IMR-90 (cell line): Measurements from ENCODE around the gene AP3B1. TPM values are rescaled to one million over a fixed set of nuclear protein-coding genes. Genes with fewer than 3 reads are reported as not detected.

ENCODE experiments used
- ATAC-seq: fragments of 200-7000 bp; cut with Tn5 transposase; 2 replicates; pipeline ENCODE4 v1.9.1; 2020; ENCODE audit warnings: low read depth, mild to moderate bottlenecking, moderate library complexity
- BruUV-seq: library from RNA; stranded (reverse); fragments of 400-500 nt; replicated peaks from 2 replicates; lab custom pipeline; 2021; lab: Mats Ljungman, UMichigan
- CTCF ChIA-PET: fragments of 300-600 bp; formaldehyde crosslinking; extraction: SDS; loops from one replicate; lab custom pipeline; 2021; ENCODE audit warnings: antibody characterized with exemption; lab: Yijun Ruan, JAX
- POLR2A ChIA-PET: fragments of 300-600 bp; sonication (Branson Sonifier 250); formaldehyde crosslinking; loops from one replicate; lab custom pipeline; 2022; ENCODE audit warnings: antibody characterized with exemption; ENCODE audit not compliant: unreplicated experiment; lab: Charles Lee
- DNase-seq: peaks from one replicate; pipeline ENCODE4 v3.0.0; 2013
- H2AFZ ChIP-seq: replicated peaks from 2 replicates; pipeline ENCODE3; 2013; ENCODE audit warnings: low read length, mild to moderate bottlenecking; ENCODE audit not compliant: poor library complexity
- H2AK5ac ChIP-seq: 2 replicates; pipeline ENCODE4 v1.6.1; 2013; ENCODE audit warnings: low read depth, low read length, inconsistent platforms
- H2AK9ac ChIP-seq: replicated peaks from 2 replicates; pipeline ENCODE3; 2013; ENCODE audit warnings: mild to moderate bottlenecking, low read depth, low read length, moderate library complexity; ENCODE audit not compliant: poor library complexity
- H2BK120ac ChIP-seq: 2 replicates; pipeline ENCODE4 v1.6.1; 2013; ENCODE audit warnings: low read depth, low read length, inconsistent platforms
- H2BK15ac ChIP-seq: 3 replicates; pipeline ENCODE4 v1.6.1; 2013; ENCODE audit warnings: low read depth, low read length, inconsistent platforms
- H2BK20ac ChIP-seq: 2 replicates; pipeline ENCODE4 v1.6.1; 2013; ENCODE audit warnings: low read depth, mild to moderate bottlenecking, inconsistent platforms, low read length, moderate library complexity
- H2BK5ac ChIP-seq: 2 replicates; pipeline ENCODE4 v1.6.1; 2013; ENCODE audit warnings: mild to moderate bottlenecking, low read depth, low read length, inconsistent platforms; ENCODE audit not compliant: poor library complexity, severe bottlenecking
- H3K14ac ChIP-seq: replicated peaks from 2 replicates; pipeline ENCODE4 v1.6.1; 2013; ENCODE audit warnings: low read depth, low read length, inconsistent platforms
- H3K18ac ChIP-seq: 2 replicates; pipeline ENCODE4 v1.6.1; 2013; ENCODE audit warnings: low read depth, low read length, control low read depth
- H3K23ac ChIP-seq: 2 replicates; pipeline ENCODE4 v1.6.1; 2013; ENCODE audit warnings: low read depth, low read length, inconsistent platforms
- H3K27ac ChIP-seq: 2 replicates; pipeline ENCODE4 v1.5.1; 2013; ENCODE audit warnings: mild to moderate bottlenecking, control low read depth, low read length; ENCODE audit not compliant: insufficient read depth
- H3K27me3 ChIP-seq: 2 replicates; pipeline ENCODE4 v1.6.1; 2013; ENCODE audit warnings: low read length; ENCODE audit not compliant: control insufficient read depth, insufficient read depth
- H3K36me3 ChIP-seq: 2 replicates; pipeline ENCODE4 v1.6.1; 2013; ENCODE audit warnings: low read length, mixed read lengths; ENCODE audit not compliant: control insufficient read depth, insufficient read depth
- H3K4ac ChIP-seq: 2 replicates; pipeline ENCODE4 v1.6.1; 2013; ENCODE audit warnings: low read depth, low read length, inconsistent platforms
- H3K4me1 ChIP-seq: 2 replicates; pipeline ENCODE4 v1.6.1; 2013; ENCODE audit warnings: low read length, mixed read lengths; ENCODE audit not compliant: control insufficient read depth, insufficient read depth
- H3K4me2 ChIP-seq: 2 replicates; pipeline ENCODE4 v1.6.1; 2013; ENCODE audit warnings: low read depth, mild to moderate bottlenecking, control low read depth, low read length, moderate library complexity
- H3K4me3 ChIP-seq: 2 replicates; pipeline ENCODE4 v1.5.1; 2013; ENCODE audit warnings: low read depth, mild to moderate bottlenecking, control low read depth, low read length, moderate library complexity; ENCODE audit not compliant: insufficient read depth
- H3K56ac ChIP-seq: 2 replicates; pipeline ENCODE4 v1.6.1; 2013; ENCODE audit warnings: low read length, inconsistent platforms; ENCODE audit not compliant: insufficient read depth; ENCODE audit errors: extremely low read depth
- H3K79me1 ChIP-seq, 2 experiments: 2 replicates each; pipeline ENCODE4 v1.6.1; 2013; ENCODE audit warnings: low read length in 2 of 2, inconsistent platforms in 1 of 2, low read depth in 1 of 2
- H3K9ac ChIP-seq: 2 replicates; pipeline ENCODE4 v1.6.1; 2013; ENCODE audit warnings: low read depth, low read length, control low read depth
- H3K9me1 ChIP-seq: 2 replicates; pipeline ENCODE4 v1.6.1; 2013; ENCODE audit warnings: low read length, inconsistent platforms; ENCODE audit not compliant: insufficient read depth
- H3K9me3 ChIP-seq: 2 replicates; pipeline ENCODE4 v1.6.1; 2013; ENCODE audit warnings: low read length; ENCODE audit not compliant: control insufficient read depth, insufficient read depth
- H4K20me1 ChIP-seq: 2 replicates; pipeline ENCODE4 v1.6.1; 2013; ENCODE audit warnings: low read length, inconsistent platforms; ENCODE audit not compliant: insufficient read depth
- H4K5ac ChIP-seq: 2 replicates; pipeline ENCODE4 v1.6.1; 2013; ENCODE audit warnings: mild to moderate bottlenecking, low read depth, low read length, control low read depth
- H4K8ac ChIP-seq, 2 experiments: 2 replicates each; pipeline ENCODE4 v1.6.1; 2013; ENCODE audit warnings: low read depth in 2 of 2, low read length in 2 of 2, control low read depth in 1 of 2, inconsistent platforms in 1 of 2
- H4K91ac ChIP-seq: 2 replicates; pipeline ENCODE4 v1.6.1; 2013; ENCODE audit warnings: low read depth, low read length, inconsistent platforms; ENCODE audit not compliant: insufficient read depth
- CEBPB ChIP-seq: IDR thresholded peaks from 2 replicates; pipeline ENCODE4 v1.6.1; 2012; ENCODE audit warnings: low read depth, low read length, improper control_type of control experiment
- MAFK ChIP-seq: IDR thresholded peaks from 2 replicates; pipeline ENCODE4 v1.6.1; 2012; ENCODE audit warnings: low read depth, low read length, improper control_type of control experiment
- dilution Hi-C: fragments of 300-500 bp; cut with HindIII; formaldehyde crosslinking; loops from one replicate; pipeline ENCODE4 v1.14.3; 2018; ENCODE audit warnings: low sequenced_read_pairs; ENCODE audit not compliant: unreplicated experiment
- in situ Hi-C: fragments of 300-500 bp; cut with MboI; formaldehyde crosslinking; loops from 3 replicates; pipeline ENCODE4 v1.14.3; 2019; ENCODE audit warnings: low sequenced_read_pairs, inconsistent platforms, mixed read lengths
- intact Hi-C: fragments of 100-400 bp; cut with micrococcal nuclease; formaldehyde crosslinking; loops from 2 replicates; pipeline ENCODE4 v1.10.0; 2022
- polyA plus RNA-seq, 3 experiments: library from polyadenylated mRNA; depleted of rRNA; stranded (reverse); fragments of >200 nt; gene quantifications; 2 replicates each; pipeline ENCODE4 v1.2.3, GENCODE V29; 2012; ENCODE audit warnings: low replicate concordance in 1 of 3
- total RNA-seq: library from RNA; depleted of rRNA; stranded (reverse); fragments of >200 nt; gene quantifications from 2 replicates; pipeline ENCODE4 v1.2.3, GENCODE V29; 2012

AP3B1 gene
- total and polyA plus RNA-seq, 2 of the 4 experiments (the other 2 are of a cell fraction), result 33.1 to 59.0 TPM

- H4K5ac ChIP-seq, result no peak overlapping the region
- H2AK5ac ChIP-seq, result no peak overlapping the region
- H2AFZ ChIP-seq, result no peak overlapping the region
- H3K9me3 ChIP-seq, result no peaks in the 10 kb centered on the region
- H3K14ac ChIP-seq, result no peak overlapping the region
- no peak overlapping the region for H3K4me2 ChIP-seq
- H3K36me3 ChIP-seq, result no peaks in the 10 kb centered on the region; the same call in 1 of the 2 replicates
- no peaks in the 10 kb centered on the region for H3K27me3 ChIP-seq
- no peak overlapping the region for H3K18ac ChIP-seq
- H2BK15ac ChIP-seq, result no peak overlapping the region
- ATAC-seq (no peak), DNase-seq (no peak)
- H3K4me3 ChIP-seq, result no peak overlapping the region
- TF ChIP-seq CEBPB, result no peak
- peak; percentile 56 for TF ChIP-seq MAFK
- no peak overlapping the region for H3K9ac ChIP-seq
- no peak overlapping the region for H3K4ac ChIP-seq
- no peak overlapping the region for H4K8ac ChIP-seq
- no peak overlapping the region for H2BK5ac ChIP-seq
- H4K20me1 ChIP-seq, result peaks cover 34% of the 10 kb centered on the region
- H2BK20ac ChIP-seq, result no peak overlapping the region
- in situ Hi-C loops, result no loop called here
- no TSS peak for BruUV-seq
- no peak overlapping the region for H3K27ac ChIP-seq
- H2AK9ac ChIP-seq, result no peak overlapping the region
- H2BK120ac ChIP-seq, result no peak overlapping the region
- CTCF ChIA-PET, result no interaction called here
- dilution Hi-C loops, result no loop called here
- POLR2A ChIA-PET, result no interaction called here
- no peak overlapping the region for H3K23ac ChIP-seq
- intact Hi-C loops, result no loop called here
- H3K56ac ChIP-seq, result no peak overlapping the region
- H3K4me1 ChIP-seq, result peaks cover 3% of the 10 kb centered on the region
- peaks cover 4% of the 10 kb centered on the region; the same call in 1 of the 2 replicates for H3K9me1 ChIP-seq
- no peak overlapping the region for H4K91ac ChIP-seq
- H3K79me1 ChIP-seq, result peaks cover 25 to 62% of the 10 kb centered on the region in 2 experiments
Measured at GRCh38 chr5:78287169-78287568, 7.3 kb downstream of the AP3B1 start.
